NCI-H69 (cell line): ENCODE measurements around the gene CLNK.

ENCODE experiments used
- DNase-seq: peaks from one replicate; lab custom pipeline; 2025; lab: John Stamatoyannopoulos, UW

CLNK gene, protein sequence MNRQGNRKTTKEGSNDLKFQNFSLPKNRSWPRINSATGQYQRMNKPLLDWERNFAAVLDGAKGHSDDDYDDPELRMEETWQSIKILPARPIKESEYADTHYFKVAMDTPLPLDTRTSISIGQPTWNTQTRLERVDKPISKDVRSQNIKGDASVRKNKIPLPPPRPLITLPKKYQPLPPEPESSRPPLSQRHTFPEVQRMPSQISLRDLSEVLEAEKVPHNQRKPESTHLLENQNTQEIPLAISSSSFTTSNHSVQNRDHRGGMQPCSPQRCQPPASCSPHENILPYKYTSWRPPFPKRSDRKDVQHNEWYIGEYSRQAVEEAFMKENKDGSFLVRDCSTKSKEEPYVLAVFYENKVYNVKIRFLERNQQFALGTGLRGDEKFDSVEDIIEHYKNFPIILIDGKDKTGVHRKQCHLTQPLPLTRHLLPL

GRCh38 chr4:10684631-10685030 is at the start of gene CLNK:
Gene CLNK, minus strand, starts transcription at chr4:10684768. Its CDS starts 16,899 bp downstream, at chr4:10667869.
- DNase-seq: no peak

- DNase-seq: peak; percentile 17
These were observed 49.0 kb upstream of the CLNK start for GRCh38 chr4:10733481-10734062.

GRCh38 chr4:10732914-10733415 is 48.4 kb upstream of the CLNK start:
- DNase-seq: peak; percentile 10

- no peak for DNase-seq
These were observed 47.8 kb upstream of the CLNK start for GRCh38 chr4:10732235-10732913.

GRCh38 chr4:10731690-10732089 is 47.1 kb upstream of the CLNK start:
- no peak for DNase-seq

- DNase-seq: no peak
These were observed 46.6 kb upstream of the CLNK start for GRCh38 chr4:10731162-10731561.

- no peak for DNase-seq
These were observed 46.0 kb upstream of the CLNK start for GRCh38 chr4:10730590-10730989.

- DNase-seq: peak; percentile 34
These were observed 45.5 kb upstream of the CLNK start for GRCh38 chr4:10730019-10730418.

DNA sequence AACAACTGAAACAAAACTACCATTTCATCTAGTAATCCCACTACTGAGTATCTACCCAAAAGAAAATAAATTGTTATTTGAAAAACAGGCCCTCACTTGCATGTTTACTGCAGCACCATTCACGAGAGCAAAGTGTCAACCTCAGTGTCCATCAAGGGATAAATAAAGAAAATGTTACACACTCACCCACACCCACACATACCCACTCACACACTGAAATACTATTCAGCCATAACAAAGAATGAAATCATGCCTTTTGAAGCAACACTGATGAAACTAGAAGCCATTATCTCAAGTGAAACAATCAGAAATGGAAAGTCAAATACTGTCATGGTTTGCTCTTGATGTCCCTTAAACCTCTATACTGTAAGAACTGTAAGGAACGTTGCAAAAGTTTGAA is 44.8 kb upstream of the CLNK start:
- no peak for DNase-seq

- peak; percentile 60 for DNase-seq
These were observed 43.4 kb upstream of the CLNK start for GRCh38 chr4:10728016-10728415.

- peak; percentile 5 for DNase-seq
These were observed 42.7 kb upstream of the CLNK start for GRCh38 chr4:10727140-10727880.

- DNase-seq: no peak
These were observed 38.4 kb upstream of the CLNK start for GRCh38 chr4:10722957-10723356.

DNA sequence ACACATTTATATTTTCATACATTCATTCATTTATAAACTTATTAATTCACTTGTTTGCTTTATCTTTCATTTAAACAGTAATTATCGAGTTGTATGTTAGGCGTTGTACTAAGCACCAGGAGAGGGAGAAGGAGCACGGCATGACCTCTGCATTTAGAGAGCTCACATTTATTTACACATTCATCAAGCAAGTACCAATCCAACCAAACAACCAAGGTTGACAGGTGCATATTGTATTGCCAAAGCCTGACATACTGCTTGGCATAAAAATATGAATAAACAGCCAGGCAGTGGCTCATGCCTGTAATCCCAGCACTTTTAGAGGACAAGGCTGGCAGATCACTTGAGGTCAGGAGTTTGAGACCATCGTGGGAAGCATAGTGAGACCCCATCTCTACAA is 37.0 kb upstream of the CLNK start:
- peak; percentile 72 for DNase-seq

DNA sequence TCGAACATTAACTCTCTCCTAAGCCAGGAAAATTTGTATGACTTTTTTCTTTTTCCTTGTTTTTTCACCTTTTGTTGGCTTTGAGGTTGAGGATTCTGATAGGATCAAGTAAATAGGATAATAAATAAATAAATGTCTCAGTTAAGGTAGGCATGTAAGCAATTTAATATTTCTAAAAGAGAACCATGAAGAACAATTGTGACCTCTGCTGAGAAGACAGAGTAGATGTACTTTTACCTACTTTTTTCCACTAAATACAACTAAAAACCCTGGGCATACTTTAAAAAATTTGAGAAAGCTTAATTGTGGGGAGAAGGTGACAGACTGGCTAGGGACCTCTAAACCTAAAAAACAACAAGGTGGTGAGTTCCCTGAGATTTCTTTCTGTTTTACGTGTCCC is 31.6 kb upstream of the CLNK start:
- no peak for DNase-seq

GRCh38 chr4:10715696-10716095 is 31.1 kb upstream of the CLNK start:
- DNase-seq: peak; percentile 76

- DNase-seq: peak; percentile 90
These were observed 30.6 kb upstream of the CLNK start for GRCh38 chr4:10715135-10715534.

GRCh38 chr4:10713591-10713990 is 29.0 kb upstream of the CLNK start:
- DNase-seq: no peak

DNA sequence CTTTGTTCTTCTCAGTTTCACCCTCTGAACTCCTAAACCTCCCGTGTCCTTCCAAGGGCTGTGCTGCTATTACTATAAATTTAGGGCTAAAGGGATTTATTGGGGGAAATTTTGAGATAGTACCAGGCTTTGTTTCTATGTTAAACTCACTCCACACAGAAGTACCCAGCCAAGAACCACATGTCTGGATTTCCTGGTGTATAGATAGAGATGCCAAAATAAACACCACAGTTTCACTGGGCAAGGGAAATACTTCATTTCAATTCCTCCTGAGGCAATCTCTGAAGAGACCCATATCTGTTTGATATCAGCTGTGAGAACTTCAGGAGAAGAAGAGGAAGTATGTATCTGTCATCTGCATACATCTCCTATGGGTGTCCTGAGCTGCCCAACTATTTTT is 21.7 kb upstream of the CLNK start:
- DNase-seq: no peak

- DNase-seq: peak; percentile 90
These were observed 19.9 kb upstream of the CLNK start for GRCh38 chr4:10704430-10704810.

- peak; percentile 3 for DNase-seq
These were observed 19.3 kb upstream of the CLNK start for GRCh38 chr4:10703766-10704429.

DNA sequence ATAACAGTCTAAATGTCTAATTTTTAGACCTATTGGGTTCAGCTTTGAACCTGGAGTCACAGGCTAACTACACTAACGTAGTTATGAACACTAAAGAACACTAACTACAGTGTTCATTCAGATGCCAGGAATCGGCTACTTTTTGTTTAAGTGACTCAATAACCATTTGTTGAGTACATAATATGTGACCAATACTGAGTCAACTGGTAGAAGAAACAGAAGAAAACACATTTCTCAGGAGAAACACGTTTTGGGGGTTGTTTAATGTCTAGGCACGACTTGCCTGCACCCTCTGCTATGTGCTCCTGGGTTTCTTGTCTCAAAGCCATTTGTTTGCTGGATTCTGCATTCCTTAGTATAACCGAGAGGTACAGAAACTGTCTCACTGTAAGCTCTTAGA is 18.6 kb upstream of the CLNK start:
- DNase-seq: no peak
